Measurements from ENCODE around the gene SETSIP.

GRCh38 chr1:92094595-92094994, 19.4 kb upstream of the SETSIP start:
- TF ChIP-seq POLR2A (IDR thresholded peaks at IDR 0.05) (no peak), EP300 (IDR thresholded peaks at IDR 0.05) (no peak), CTCF (IDR thresholded peaks at IDR 0.05) (no peak)
